KOPT-K1 (cell line): Measurements from ENCODE around the gene TAPBP.

Experiments
- H3K27ac ChIP-seq: fragments of 200-600 bp; sonication (generic); 2 replicates; pipeline ENCODE4 v1.5.1; 2016; ENCODE audit warnings: antibody characterized with exemption, mild to moderate bottlenecking, low read depth, low read length; ENCODE audit not compliant: poor library complexity, severe bottlenecking
- H3K36me3 ChIP-seq: fragments of 200-600 bp; sonication (generic); 2 replicates; pipeline ENCODE4 v1.5.1; 2017; ENCODE audit warnings: antibody characterized with exemption, mild to moderate bottlenecking, low read length, moderate library complexity; ENCODE audit not compliant: insufficient read depth
- H3K9me3 ChIP-seq: fragments of 200-600 bp; sonication (generic); 2 replicates; pipeline ENCODE4 v1.5.1; 2017; ENCODE audit warnings: antibody characterized with exemption, low read length, mild to moderate bottlenecking; ENCODE audit not compliant: insufficient read depth, poor library complexity, severe bottlenecking

TAPBP gene

DNA sequence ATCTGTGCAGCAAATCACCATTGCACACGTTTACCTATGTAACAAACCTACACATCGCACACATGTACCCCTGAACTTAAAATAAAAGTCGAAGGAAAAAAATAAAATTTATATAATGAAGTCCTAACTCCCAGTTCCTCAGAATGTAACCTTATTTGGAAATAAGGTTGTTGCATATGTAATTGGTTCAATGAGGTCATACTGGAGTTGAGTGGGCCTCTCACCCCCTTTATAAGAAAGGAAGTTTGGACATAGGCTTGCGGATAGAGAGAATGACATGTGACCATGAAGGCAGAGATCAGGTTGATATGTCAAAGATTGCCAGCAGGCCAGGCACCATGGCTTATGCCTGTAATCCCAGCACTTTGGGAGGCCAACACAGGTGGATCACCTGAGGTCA is 19.8 kb upstream of the TAPBP start:
- no peak overlapping the region for H3K27ac ChIP-seq
- no peaks in the 10 kb centered on the region for H3K9me3 ChIP-seq
- no peaks in the 10 kb centered on the region for H3K36me3 ChIP-seq

DNA sequence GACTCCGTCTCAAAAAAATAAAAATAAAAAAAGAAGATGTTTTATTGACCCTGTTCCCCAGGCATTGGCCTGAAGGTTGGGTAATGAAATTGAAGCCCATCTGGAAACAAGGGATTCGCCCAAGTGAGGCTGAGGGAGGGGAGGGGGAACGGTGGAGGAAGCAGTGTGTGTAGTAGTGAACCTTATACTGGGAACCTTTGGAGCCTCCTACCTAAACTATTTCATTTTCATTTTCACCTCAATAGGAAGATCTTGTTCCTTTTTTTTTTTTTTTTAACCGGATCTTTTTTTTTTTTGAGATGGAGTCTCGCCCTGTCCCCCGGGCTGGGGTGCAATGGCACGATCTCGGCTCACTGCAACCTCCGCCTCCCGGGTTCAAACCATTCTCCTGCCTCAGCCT is 16.9 kb upstream of the TAPBP start:
- Histone ChIP-seq H3K27ac (no peak overlapping the region), H3K36me3 (no peaks in the 10 kb centered on the region), H3K9me3 (no peaks in the 10 kb centered on the region)

DNA sequence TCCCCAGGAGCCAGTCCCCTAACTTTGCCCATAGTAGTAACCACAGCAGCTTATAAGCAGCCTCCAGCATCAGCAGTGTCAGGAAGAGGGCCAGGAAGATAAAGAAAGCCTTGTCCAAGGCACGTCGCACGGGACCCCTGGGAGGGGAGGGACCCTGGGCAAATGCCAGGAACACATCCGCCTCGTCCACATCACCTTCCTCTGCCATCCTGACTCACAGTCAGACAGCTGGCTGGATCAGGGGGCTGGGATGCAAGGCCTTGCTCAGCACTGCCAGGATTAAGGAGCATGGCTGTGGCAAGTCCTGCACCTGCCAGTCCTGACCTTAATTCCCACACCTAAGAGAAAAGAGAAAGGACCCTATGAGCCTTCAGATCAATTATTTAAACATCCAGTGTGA is 15.2 kb upstream of the TAPBP start:
- no peaks in the 10 kb centered on the region for H3K36me3 ChIP-seq

DNA sequence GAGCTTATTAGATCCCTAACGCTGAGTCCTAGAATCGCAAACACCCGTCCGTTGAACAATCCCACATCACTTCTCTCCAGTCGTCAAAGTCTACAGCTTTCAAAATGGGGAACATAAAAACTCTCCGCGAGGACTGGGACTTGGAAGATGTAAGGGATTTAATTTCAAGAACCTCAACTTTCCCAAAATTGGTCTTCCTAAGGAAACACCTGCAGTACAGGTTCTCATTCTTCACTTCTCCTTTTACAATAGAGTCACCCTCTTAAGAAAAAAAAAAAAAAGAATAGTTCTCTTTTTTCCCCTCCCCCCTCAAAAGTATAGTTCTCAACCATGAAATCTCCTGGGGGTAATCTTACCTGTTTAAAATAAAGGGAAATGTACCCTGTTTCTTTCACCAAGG is 10.2 kb upstream of the TAPBP start:
- H3K9me3 ChIP-seq, result no peaks in the 10 kb centered on the region
- peaks cover 24% of the 10 kb centered on the region for H3K36me3 ChIP-seq
- peak overlapping the region; percentile 95 for H3K27ac ChIP-seq

More for the DNA sequence above, 15.2 kb upstream of the TAPBP start:
- Histone ChIP-seq H3K9me3 (no peaks in the 10 kb centered on the region), H3K27ac (no peak overlapping the region)

DNA sequence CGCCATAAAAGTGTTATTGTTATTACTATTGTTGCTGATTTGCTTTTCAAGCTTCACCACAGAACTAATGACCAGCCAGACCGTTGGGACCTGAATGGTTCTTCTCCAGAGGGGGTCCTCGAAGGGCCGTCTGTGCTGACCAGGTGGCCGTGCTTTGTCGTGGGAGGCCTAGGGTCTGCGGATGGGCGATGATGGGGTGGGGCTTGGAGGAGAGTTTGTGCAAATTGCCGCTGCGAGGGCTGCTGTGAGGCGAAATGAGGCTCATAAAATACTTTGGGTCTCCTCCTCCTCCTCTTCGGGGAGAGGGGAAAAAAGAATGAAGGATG is 9.7 kb upstream of the TAPBP start:
- peak overlapping the region; percentile 95 for H3K27ac ChIP-seq
- H3K36me3 ChIP-seq, result peaks cover 29% of the 10 kb centered on the region
- H3K9me3 ChIP-seq, result no peaks in the 10 kb centered on the region

DNA sequence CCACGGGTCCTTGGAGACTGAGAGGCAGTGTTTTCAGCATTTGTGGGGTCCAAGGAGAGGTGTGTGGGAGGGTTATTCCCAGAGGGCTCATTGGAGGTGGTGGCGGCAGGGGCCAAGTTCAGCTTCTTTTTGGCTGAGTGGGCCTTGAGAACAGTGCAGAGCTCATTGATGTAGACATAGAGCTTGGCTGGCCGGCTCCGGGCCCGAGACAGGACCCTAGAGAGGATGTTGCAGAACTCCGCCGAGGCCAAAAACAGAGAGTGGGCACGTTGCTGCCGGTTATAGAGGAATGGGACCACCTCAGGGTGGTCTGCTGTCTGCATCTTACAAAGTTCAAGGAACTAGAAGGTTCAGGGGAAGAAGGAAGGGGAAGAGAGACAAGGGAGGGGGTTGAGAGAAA is 7.3 kb upstream of the TAPBP start:
- H3K27ac ChIP-seq, result peak overlapping the region; percentile 95
- H3K9me3 ChIP-seq, result no peaks in the 10 kb centered on the region
- peaks cover 32% of the 10 kb centered on the region for H3K36me3 ChIP-seq

DNA sequence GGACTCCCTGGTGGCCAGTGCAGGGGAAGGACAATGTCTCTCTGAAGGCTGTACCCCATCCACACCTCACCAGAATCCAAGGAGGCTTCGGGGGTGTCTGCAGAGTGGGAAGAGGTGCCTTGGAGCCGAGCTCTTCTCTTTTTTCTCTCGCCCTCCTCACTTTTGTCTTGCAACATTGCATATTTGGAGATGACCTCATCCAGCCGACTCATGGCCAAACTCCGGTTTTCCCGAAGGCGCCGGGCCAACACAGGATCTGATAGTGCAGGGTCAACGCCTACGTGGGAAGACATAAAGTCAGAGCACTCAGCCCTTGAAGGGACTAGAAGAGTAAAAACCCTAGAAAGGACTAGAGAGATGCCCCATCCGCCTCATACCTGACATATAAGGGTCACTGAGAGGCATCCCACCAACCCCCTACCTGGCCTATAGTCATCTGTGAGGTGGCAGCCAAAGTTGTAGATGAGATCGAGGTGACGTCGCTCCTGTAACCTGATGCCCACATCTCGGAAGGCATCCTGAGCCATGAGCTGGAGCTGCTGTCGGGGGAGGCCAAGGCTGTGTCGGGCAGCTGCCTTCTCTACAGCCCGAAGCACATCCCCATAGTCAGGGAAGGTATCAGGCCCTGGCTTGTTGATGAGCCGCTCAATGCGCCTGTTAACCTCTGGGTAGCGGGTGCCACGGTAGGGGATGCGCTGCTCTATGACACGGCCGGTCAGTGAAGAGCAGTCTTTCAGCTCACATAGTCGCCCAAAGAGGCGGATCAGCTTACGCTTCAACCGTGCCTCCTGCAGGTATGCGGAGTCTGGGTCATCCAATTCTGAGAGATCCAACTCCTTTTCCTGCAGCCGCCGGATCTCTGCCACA is 6.7 kb upstream of the TAPBP start:
- Histone ChIP-seq H3K36me3 (peaks cover 32% of the 10 kb centered on the region), H3K9me3 (no peaks in the 10 kb centered on the region), H3K27ac (no peak overlapping the region)

DNA sequence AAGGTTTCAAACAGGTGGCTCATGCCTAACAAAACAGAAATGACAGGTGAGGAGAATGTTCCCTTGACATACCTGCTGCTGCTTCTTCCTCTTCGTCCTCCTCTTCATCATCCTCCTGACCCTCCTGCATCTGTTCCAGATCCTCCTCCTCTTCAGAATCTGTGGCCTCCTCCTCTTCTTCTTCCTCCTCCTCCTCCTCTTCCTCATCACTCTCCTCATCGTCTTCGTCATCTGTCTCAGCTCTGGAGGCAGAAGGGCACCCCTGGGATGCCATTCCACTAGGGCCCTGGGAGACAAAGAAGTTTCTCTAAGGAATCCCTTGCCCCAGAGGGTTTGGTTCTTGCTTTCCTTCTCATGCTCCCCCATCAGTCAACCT is 6.0 kb upstream of the TAPBP start:
- no peaks in the 10 kb centered on the region for H3K9me3 ChIP-seq
- H3K36me3 ChIP-seq, result peaks cover 32% of the 10 kb centered on the region
- no peak overlapping the region for H3K27ac ChIP-seq

DNA sequence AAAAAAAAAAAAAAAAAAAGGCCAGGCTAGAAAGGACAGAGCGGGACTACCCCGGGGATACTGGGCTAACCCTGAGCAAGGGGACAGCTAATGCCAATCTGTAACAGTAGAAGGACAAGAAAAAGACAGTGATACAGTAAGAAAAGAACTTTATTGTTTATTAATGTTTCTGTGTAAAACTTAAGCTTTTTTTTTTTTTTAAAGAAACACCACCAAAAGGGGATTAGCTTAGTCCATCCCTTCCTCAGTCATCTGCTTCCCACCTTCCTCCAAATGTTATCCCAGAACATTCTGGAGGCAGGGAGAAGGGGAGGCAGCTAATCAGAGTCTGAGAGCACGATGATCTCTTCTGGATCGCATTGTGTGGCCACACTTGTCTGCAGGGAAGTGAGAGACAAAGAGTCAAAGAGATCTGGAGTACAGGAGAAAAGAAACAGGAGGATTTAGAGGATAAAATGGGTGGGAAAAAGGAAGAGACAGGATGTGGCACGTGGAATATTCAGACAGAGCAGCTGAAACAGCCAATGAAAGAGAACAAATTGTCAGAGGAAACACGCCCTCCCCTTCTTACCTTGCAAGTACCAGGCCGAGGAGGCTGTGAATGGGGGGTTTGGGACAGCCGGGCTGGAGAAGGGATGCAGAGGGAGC is 4.7 kb upstream of the TAPBP start:
- H3K9me3 ChIP-seq, result no peaks in the 10 kb centered on the region
- H3K27ac ChIP-seq, result peak overlapping the region; percentile 70

DNA sequence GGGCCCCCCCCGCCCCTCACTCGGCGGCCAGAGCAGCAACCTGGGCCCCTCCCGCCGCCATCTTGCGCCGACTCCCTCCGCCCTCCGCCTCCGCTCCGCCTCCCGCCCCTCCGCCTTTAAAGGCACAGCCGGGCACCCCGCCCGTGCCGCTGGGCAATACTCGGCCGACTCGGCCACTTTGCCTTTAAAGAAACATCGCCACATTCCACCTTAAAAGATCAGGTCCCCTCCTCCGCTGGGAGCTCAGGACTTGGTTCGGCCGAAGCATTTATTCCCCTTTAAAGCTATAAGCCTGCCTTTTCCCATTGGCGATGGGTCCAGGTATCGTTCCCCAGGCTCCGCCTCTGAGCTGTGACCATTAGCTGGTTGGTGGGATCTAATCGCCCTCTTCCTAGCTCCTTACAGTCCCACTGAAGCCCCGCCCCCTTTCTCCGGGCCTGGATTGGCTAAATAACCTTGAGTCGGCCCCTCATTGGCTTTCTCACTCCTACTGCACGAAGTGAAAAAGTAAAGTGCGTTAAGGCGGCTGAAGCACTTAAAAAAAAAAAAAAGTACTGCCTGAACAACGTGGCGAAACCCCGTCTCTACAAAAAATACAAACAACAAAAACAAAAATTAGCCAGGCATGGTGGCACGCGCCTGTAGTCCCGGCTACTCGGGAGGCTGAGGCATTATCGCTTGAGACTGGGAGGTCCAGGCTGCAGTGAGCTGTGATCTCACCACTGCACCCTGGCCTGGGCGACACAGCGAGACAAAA is 4.0 kb upstream of the TAPBP start, which contains the start of gene ZBTB22:
Gene ZBTB22, minus strand, starts transcription at position 76 of the 757 bp plus-strand sequence. CDS start 828 bp downstream, outside the sequence.
- H3K27ac ChIP-seq, result peak within 1 kb of the TSS; percentile 70

More for the DNA sequence above, 4.7 kb upstream of the TAPBP start:
- H3K36me3 ChIP-seq, result peaks cover 32% of the 10 kb centered on the region

DNA sequence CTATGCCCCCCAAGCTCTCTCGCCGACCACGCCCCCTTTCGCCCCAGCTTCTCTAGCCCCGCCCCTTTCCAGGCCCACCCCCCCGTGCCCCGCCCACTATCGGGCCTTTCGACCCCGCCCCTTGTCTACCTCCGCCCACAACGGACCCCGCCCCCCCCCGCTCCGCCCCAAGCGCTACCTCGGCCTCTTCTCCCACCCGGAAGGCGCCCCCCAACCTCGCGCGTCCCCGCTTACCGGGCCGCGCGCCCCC is 3.5 kb upstream of the TAPBP start:
- H3K27ac ChIP-seq, result peak overlapping the region; percentile 70
- H3K9me3 ChIP-seq, result no peaks in the 10 kb centered on the region
- H3K36me3 ChIP-seq, result peaks cover 33% of the 10 kb centered on the region

More for the DNA sequence above, 4.0 kb upstream of the TAPBP start, which contains the start of gene ZBTB22:
- Histone ChIP-seq H3K36me3 (peaks cover 32% of the 10 kb centered on the region), H3K9me3 (no peaks in the 10 kb centered on the region)

DNA sequence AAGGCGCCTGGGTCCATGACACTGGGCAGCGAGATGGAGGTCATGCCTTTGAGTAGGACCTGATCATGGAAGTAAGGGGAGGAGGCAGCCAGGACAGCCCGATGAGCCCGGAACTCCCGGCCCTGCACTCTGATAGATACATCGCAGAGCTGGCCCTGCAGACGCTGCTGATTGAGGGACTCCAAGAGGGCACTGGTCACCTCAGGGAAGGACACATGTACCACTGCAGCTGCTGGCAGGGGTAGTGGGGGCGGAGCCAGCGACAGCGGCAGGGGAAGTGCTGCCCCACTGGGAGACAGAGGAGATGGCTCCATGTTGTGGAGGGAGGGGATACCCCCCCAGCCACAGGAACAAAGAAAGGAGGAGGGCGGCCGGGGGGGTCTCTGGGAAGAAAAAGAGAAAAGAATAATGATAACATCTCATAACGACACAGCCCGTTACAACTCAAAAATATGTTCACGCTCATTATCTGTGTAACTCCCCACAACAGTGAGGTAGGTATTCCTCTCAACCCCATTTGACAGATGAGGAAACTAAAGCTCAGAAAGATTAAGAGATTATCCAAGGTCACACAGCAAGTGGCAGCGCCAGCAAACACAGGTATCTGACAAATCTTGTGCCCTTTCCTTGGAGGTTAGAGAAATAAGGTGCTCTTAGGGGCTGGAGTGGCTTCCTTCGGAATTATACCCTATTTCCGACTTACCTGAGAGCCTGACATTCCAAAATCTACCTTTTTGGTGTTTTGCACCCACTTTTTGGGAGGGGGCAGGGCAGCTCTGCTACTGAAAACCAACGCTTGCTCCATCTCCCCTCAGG is 2.9 kb upstream of the TAPBP start:
- Histone ChIP-seq H3K27ac (no peak overlapping the region), H3K9me3 (no peaks in the 10 kb centered on the region), H3K36me3 (peaks cover 38% of the 10 kb centered on the region)

DNA sequence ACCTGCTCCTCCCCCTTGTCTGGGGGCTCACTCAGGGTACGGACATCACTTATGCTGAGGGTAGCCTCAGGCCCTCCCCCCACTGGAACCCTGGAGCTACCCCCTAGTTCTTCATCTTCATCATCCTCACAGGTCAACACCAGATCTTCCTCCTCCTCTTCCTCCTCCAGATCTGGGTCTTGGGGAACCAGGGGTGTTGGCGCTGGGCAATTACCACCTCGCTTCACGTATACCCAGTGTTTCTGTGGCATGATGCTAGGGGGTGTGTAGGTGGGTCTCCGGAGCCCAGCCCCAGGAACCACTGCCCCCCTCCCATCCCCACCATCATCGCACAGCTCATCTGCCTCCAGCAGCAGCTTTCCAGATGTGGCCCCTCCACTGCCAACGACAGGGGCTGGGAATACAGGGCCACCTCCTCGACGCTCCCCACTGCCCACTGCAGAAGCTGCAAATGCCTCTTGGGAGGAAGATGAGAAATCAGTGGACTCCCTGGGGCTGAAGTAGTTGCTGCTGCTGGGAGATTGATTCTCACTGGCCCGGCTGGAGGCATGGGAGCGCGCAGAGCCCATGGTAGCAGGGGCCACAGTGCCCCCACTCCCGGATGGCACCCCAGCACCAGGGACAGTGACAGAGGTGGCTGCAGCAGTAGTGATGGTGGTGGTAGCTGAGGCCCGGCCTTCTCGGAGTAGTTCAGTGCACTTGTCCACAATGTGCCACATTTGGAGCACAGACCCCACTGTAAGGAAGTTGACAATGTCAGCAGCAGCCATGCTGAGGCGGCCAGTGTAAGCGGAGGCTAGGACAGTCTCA is 2.1 kb upstream of the TAPBP start:
- Histone ChIP-seq H3K36me3 (peaks cover 38% of the 10 kb centered on the region), H3K9me3 (no peaks in the 10 kb centered on the region), H3K27ac (no peak overlapping the region)
